ENCODE results near the gene ZIC3.

Gene ZIC3

DNA sequence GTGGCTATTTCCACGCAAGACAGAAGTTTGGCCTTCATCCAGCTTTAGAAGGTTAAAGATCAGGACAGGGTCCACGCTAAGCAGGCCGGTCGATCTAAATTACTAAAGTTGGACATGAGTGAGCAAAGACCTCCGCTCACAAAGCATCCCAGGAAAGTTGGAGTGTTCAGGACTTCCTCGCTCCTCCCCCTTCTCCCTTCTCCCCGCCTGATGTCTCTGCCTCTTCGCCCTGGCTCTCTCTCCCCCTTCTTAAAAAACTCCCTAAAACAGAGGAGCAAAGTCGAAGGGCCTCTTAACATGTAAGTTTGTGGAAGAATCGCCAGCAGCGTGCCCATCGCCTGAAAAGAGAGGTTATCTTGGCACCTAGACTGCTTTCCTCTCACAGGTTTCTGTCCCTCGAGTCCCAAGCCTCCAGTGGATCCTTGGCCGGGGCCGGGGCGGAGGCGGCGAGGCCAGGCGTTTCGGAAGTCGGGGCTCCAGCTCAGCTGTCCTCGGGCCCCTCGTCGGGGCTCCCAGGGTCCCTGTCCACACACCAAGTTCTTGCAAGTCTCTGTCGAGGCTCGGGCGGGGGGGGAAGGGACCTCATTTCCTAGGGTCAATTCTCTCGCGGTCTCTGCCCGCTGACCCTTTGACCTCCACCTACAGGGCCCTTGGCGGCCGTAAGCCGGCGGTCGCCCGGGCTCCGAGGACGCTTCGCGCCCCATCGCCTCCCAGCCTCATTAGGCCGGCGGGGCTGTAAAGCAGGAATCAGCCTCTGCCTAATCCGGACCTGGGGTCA lies 7.6 kb downstream of the ZIC3 start:
- in situ Hi-C loops (cut with MboI; ENCODE audit: low pct_unique_long_range_greater_than_20kb, low sequenced_read_pairs), result no loop called here
- DNase-seq, result no peak

DNA sequence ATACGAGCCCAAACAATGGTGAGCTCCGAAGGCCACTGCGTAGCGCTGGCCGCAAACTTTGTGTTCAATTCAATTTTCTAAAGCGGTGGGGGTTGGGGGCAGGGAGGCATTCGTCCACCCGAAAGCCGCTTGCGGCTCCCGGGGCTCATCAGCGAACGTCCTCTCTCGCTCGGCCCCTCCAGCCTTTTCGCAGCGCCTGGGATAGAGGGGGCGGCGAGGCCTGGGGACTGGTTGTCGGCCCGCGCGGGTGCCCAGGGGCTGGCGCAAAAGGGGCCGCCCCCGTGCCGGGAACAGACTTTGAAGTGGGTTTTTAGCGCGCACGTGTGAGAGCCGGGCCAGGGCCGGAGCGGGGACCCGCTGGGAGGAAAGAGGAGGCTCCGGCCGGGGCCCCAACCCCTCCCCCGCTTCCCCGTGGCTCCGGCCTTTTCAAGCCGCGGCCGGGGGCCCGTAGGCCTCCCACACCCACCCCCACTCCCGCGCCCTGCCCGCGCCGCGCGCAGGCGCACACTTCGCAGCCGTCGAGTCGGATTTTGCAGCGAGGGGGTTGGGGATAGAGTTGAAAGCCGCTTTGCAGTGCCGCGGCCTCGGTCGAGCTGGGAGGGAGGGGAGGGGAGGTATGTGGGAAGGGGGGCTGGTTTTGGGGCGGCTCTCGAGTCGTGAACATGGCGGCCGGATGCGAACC lies 8.3 kb downstream of the ZIC3 start:
- in situ Hi-C loops (cut with MboI; ENCODE audit: low pct_unique_long_range_greater_than_20kb, low sequenced_read_pairs), result no loop called here
- no peak for DNase-seq

GRCh38 chrX:137574784-137575293 lies 8.9 kb downstream of the ZIC3 start:
- in situ Hi-C loops (cut with MboI; ENCODE audit: low pct_unique_long_range_greater_than_20kb, low sequenced_read_pairs), result no loop called here
- no peak for DNase-seq

- in situ Hi-C loops (cut with MboI; ENCODE audit: low pct_unique_long_range_greater_than_20kb, low sequenced_read_pairs), result no loop called here
- no peak for DNase-seq
These were observed 9.8 kb downstream of the ZIC3 start for GRCh38 chrX:137575596-137576255.

DNA sequence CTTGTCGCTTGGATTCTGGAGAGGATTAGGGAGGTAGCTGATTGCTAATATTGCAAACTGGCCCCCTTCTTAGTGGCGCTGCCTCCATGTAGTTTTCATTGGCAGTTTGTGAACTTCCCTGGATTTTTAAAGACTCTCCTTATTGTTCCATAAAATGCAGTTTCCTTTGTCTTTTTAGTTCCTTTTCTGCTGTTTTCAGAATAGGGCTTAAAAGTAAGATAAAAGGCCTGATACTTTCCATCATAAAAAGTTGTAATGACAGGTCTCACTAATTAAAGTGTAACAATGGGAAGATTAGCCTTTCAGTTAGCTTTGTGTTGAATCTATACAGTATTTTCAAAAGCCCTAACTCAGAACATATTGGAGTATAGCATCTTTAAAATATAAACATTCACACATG lies 21.2 kb downstream of the ZIC3 start:
- no peak for DNase-seq
- in situ Hi-C loops (cut with MboI; ENCODE audit: low pct_unique_long_range_greater_than_20kb, low sequenced_read_pairs), result no loop called here

DNA sequence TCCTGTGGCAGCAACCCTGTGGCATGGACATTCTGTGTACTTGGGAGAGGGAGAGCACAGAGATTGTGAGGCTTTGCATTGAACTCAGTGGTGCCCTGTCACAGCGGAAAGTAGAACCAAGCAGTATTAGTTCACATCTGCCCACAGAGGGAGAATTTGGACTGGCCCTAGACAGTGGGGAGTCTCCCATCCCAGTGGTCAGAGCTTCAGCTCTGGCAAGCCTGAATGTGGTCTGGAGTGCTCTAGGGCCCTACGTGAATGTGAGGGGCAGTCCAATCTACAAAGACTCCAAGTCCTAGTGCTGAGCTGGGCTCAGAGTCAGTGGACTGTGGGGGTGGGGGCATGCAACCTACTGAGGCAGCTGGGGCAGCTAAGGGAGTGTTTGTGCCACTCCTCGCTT lies 34.8 kb downstream of the ZIC3 start:
- no peak for DNase-seq
- in situ Hi-C loops (cut with MboI; ENCODE audit: low pct_unique_long_range_greater_than_20kb, low sequenced_read_pairs), result no loop called here
